Cerebellar nuclear complex (tissue), 1 donor: ENCODE measurements around the gene MYO5C.

Experiments
- DNase-seq, 2 experiments: peaks; one replicate each; lab custom pipeline; 2025; lab: John Stamatoyannopoulos, UW

MYO5C gene

GRCh38 chr15:52277575-52277974, 18.0 kb downstream of the MYO5C start:
- no peak for DNase-seq

GRCh38 chr15:52276256-52276770, 19.3 kb downstream of the MYO5C start:
- no peak for DNase-seq

- DNase-seq = no peak
Observed at GRCh38 chr15:52263563-52264282, 31.9 kb downstream of the MYO5C start.

GRCh38 chr15:52262364-52262763, 33.2 kb downstream of the MYO5C start:
- no peak for DNase-seq

- peak; percentile 89 to 94 for DNase-seq
Observed at GRCh38 chr15:52261498-52262242, 33.9 kb downstream of the MYO5C start.

- DNase-seq = no peak
Observed at GRCh38 chr15:52261026-52261425, 34.6 kb downstream of the MYO5C start.

GRCh38 chr15:52259503-52259902, 36.1 kb downstream of the MYO5C start:
- no peak for DNase-seq

GRCh38 chr15:52258461-52258860, 37.1 kb downstream of the MYO5C start:
- no peak for DNase-seq

- no peak for DNase-seq
Observed at GRCh38 chr15:52257734-52258062, 37.9 kb downstream of the MYO5C start.

GRCh38 chr15:52256930-52257733, 38.5 kb downstream of the MYO5C start:
- no peak for DNase-seq

- DNase-seq = peak; percentile 44 to 84
Observed at GRCh38 chr15:52256366-52256765, 39.2 kb downstream of the MYO5C start.

GRCh38 chr15:52255935-52256334, 39.7 kb downstream of the MYO5C start:
- DNase-seq = peak; percentile 59 to 93

GRCh38 chr15:52255008-52255407, 40.6 kb downstream of the MYO5C start:
- DNase-seq = no peak

- no peak for DNase-seq
Observed at GRCh38 chr15:52254391-52254790, 41.2 kb downstream of the MYO5C start.

- no peak for DNase-seq
Observed at GRCh38 chr15:52252781-52253180, 42.8 kb downstream of the MYO5C start.

- DNase-seq = no peak
Observed at GRCh38 chr15:52251144-52251860, 44.3 kb downstream of the MYO5C start.

- no peak for DNase-seq
Observed at GRCh38 chr15:52247461-52247860, 48.1 kb downstream of the MYO5C start.

GRCh38 chr15:52246686-52247431, 48.7 kb downstream of the MYO5C start:
- DNase-seq = no peak

- DNase-seq = no peak
Observed at GRCh38 chr15:52243697-52244555, 51.7 kb downstream of the MYO5C start.

- no peak for DNase-seq
Observed at GRCh38 chr15:52243286-52243685, 52.3 kb downstream of the MYO5C start.
